GM19455 (cell line): ENCODE measurements around the gene PSENEN.
"Not testable (repeated sequence)": the region's sequence is repeated elsewhere in the genome, so short reads cannot be mapped to it uniquely, and the experiment has no call there.

Experiments used
- ATAC-seq: cut with Tn5 transposase; IDR thresholded peaks from one replicate; pipeline ENCODE4 v1.9.1; 2021; ENCODE audit not compliant: unreplicated experiment

Gene PSENEN

DNA sequence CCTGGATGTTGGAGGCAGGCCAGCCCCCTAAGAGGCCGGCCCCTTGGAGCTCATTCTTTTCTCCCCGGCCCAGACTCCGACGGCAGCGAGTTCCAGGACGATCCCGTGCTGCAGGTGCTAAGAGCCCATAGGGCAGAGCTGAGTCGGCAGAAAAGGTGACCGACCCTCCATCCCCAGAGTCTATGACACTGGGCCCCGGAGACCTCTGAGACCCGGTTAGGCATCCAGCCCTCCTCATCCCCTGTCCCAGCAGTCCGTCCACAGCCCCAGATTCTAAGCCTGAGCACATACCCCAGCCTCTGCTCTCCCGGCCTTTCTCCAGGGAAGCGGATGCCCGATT, 22.6 kb downstream of the PSENEN start:
- ATAC-seq, result no peak

DNA sequence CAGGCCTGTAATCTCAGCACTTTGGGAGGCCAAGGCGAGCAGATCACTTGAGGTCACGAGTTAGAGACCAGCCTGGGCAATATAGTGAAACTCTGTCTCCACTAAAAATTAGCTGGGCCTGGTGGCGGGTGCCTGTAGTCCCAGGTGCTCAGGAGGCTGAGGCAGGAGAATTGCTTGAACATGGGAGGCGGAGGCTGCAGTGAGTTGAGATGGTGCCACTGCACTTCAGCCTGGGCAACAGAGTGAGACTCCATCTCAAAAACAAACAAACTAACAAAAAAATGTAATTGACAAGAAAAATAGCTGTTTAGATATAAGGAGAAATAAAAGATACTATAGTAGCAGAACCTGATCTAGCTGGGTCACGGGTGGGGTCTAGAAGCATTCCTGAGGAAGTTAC, 26.9 kb downstream of the PSENEN start:
- ATAC-seq, result not testable (repeated sequence)

DNA sequence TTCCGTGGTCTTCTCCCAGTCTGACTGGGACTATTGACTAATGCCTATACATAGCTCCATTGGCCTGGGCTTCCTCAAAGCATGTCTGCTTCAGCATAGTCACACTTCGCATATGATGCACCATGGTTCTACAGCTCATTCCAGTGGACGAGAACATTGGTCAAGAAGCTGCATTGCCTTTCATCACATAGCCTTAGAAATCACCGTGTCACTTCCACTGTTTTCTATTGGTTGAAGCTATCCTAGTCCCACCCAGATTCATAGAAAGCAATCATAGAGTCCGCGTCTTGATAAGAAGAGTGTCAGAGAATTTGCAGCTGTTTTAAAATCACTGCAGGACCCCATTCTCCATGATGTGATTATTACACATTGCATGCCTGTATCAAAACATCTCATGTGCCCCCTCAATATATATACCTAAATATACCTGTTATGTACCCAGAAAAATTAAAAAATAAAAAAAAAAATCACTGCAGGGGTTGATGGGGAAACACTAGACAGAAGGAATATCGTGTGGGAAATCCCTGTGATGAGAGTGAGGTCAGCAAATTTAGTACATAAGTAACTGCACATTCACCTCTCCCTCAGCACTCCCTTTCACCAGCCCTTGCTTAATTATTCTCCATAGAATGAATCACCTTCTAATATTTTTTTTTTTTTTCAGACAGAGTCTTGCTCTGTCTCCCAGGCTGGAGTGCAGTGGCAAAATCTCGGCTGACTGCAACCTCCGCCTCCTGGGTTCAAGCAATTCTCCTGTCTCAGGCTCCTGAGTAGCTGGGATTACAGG, 27.8 kb downstream of the PSENEN start:
- no peak for ATAC-seq

DNA sequence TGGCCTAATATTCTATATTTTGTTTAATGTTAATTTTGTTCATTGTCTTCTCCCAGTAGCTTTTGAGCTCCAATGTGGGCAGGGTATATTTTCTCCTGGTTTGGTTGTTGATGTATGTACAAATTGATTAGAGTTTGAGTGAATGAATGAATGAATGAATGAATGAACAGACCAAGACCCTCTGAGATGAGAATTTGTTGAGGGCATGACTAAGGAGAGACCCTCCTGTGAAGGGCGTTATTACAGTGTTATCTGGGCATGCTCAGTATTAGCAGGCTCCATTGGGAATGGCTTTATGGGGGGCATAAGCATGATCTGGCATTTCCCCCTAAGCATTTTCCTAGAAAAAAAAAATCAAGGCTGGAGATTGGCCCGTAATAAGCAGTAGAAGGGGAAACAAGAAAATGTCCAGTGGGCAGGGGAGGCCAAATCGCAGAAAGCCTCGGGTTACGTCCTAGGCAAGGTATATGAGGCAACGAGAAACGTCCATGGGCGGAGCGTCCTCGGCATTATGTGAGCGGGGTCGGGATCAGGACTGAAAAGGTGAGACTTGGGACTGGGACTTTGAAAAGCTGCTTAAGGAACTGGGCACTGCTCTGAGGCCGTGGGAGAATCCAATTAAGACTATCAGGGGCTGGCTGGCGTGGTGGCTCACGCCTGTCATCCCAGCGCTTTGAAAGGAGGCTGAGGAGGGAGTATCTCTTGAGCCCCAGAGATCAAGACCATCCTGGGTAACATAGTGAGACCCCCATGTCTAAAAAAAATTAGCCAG, 29.0 kb downstream of the PSENEN start:
- ATAC-seq, result no peak

DNA sequence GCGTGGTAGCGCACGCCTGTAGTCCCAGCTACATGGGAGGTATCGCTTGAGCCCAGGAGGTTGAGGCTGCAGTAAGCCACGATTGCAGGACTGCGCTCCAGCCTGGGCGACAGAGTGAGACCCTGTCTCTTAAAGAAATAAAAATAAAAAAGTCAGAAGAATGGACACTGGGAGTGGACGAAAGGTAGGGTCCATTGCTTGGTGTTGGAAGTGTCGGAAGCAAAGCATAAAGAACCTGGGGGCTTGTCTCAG, 29.5 kb downstream of the PSENEN start:
- ATAC-seq, result no peak

DNA sequence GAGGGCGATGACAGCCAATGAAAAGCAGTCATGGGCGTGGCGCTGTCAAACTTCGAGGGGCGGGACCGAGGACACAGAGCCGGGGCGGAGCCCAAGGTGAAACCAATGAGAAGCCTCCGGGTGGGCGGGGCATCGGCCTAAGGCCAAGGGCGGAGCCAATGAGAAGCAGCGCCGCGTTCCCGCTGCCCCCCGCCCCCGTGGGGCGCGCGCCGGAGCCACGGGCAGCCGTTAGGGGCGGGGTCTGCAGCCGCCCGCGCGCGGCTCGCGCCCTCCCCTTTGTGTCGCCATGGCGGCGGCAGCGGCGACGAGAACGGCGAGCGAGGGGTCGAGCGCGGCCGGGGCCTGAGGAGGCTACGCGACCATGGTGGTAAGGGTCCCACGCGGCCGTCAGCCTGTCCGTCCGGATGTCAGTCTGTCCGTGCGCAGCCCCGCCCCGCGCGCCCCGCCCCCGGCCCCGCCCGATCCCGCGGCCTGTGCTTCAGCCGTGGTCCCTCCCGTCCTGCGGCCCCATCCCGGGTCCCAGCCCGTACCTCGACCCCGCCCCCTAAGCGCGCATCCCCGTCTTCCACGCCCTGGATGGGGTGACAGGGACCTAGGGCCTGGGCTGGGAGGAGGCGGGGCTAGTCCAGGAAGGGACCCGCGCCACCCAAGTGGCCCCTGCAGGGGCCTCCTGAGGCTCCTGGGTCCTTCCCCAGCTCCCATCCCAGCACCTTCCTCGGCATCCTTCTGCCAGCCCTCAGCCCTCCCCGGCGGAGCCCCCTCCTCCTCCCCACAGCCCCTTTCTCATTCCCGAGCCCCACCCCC, 30.0 kb downstream of the PSENEN start, which contains the start of gene ARHGAP33:
Gene ARHGAP33, plus strand, starts transcription at position 267 of the 804 bp plus-strand sequence. Its CDS starts 95 bp downstream, at position 362.
- peak; percentile 91 for ATAC-seq

DNA sequence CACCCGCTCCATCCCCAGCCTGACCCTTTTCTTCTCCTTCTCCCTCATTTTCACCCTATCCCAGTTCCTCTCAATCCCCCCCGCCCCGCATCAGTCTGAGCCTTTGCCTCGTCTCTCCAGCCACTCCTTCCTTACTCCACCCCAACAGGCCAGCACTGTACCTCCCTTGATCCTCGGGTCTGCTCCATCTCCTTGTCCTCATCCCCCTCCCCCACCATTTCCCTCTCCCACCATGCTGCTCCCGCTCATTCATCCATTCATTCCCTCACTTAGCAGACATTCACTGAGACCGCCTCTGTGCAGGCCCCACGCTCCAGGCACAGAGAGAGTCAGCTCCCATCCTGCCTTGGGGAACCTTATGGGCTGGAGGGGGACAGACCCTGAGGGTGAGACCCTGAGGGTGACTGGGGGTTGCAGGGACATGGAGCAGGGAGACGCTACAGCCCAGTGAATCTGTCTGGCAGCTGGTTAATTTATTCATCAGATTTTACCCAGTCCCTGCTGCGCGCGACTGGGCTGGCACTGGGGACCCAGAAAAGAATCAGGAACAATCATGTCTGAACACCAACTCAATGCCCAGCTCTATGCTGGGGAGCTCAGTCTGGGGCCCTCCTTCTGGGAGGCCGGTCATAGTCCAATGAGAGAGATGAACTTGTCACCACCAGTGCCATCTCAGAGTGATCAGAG, 30.8 kb downstream of the PSENEN start:
- ATAC-seq, result no peak

DNA sequence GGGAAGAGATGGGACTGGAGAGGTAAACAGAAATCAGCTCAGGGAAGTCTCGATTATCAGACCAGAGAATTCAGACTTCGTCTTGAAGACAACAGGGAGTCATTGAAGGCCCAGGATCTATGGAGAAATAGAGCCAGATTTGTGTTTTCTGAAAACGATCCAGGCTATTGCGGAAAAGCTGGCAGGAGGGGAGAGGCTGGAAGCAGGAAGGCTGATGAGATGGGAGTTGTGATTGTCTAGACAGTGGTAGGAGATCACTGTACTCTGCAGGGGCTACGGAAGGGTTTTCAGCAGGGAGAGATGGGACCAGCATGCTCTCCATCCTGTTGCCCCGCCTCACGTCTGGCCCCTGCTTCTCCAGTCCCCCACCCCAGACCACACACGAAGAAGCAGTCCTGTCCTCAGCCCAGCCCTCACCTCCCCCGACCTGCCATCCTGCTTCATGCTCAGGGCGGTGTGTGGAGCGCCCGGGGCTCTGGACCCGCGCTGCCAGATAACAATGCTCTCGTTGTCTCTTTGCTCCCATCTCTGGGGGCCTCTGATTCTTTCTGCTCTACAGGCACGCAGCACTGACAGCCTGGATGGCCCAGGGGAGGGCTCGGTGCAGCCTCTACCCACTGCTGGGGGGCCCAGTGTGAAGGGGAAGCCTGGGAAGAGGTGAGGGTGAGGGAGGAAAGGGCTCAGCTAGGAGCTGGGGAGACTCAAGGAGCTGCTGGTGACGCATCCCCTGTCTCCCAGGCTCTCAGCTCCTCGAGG, 31.8 kb downstream of the PSENEN start:
- ATAC-seq, result no peak

DNA sequence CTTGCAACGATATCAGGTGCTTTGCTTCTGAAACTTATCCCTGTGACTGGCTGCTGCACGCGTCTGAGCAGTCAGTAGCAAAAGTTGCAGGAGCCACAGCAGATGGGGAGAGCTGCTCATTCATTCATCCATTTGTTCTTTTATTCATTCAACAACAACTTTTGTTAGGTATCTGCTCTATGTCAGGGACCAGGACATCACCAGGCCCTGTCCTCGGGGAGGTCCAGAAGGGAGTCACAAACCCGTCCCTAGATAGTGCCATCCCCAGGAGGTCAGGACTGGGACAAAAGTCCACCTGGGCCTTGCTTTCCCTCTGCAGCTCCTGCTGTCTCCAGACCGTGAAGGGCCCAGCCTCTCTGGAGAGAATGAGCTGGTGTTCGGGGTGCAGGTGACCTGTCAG, 32.5 kb downstream of the PSENEN start:
- no peak for ATAC-seq

DNA sequence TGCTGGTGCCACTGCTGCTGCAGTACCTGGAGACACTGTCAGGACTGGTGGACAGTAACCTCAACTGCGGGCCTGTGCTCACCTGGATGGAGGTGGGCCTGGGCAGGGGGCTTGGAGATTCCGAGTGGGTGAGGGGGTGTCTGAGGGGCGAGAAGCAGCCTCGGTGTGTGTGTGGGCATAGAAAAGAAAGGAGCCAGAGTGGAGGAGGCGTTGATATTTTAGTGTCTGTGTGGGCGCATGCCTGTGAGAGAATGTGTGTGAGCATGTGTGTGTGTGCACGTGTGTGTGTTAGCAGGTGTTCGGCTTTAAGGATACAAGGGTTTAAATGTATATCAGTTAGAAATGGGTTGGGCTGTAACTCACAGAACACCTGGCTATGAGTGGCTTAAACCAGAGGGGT, 33.6 kb downstream of the PSENEN start:
- ATAC-seq, result no peak

DNA sequence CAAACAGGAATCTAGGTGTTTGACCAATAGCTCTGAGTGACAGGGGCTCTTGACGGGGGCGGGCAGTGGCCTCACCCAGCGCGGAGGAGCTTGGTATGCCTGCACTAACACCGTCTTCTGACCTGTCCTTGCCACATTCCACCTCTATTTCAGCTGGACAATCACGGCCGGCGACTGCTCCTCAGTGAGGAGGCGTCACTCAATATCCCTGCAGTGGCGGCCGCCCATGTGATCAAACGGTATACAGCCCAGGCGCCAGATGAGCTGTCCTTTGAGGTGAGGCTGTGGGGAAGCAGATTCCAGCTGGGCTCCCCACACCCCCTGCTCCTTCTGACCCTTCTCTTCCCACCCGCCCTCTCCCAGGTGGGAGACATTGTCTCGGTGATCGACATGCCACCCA, 34.6 kb downstream of the PSENEN start:
- no peak for ATAC-seq

DNA sequence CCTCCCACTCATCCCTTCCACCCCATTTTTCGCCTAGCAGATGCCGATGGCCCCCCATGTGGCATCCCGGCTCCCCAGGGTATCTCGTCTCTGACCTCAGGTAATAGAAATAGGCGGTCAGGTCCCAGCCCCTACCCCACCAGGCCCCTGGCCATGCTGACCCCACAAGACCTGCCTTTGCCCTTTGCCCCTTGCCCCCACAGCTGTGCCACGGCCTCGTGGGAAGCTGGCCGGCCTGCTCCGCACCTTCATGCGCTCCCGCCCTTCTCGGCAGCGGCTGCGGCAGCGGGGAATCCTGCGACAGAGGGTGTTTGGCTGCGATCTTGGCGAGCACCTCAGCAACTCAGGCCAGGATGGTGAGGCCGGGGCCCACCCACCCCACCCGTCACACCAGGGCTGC, 35.3 kb downstream of the PSENEN start:
- no peak for ATAC-seq

DNA sequence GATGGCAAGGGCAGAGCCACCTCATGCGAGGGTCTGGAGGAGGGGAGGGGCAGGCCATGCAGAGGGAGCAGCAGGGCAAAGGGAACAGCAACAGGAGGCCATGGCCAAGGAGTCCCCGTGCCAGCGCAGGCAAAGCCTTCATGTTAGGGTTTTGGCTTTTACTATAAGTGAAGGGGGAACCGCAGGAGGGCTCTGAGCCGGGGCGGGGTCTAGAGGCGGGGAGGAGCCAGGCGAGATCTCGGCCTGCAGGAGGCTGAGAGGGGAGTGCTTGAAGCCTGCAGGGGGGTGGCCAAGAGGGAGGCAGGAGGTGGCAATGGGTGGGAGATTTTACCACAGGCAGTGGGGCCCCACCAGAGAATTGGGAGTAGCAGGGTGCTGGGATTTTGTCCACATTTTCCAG, 36.2 kb downstream of the PSENEN start:
- no peak for ATAC-seq

DNA sequence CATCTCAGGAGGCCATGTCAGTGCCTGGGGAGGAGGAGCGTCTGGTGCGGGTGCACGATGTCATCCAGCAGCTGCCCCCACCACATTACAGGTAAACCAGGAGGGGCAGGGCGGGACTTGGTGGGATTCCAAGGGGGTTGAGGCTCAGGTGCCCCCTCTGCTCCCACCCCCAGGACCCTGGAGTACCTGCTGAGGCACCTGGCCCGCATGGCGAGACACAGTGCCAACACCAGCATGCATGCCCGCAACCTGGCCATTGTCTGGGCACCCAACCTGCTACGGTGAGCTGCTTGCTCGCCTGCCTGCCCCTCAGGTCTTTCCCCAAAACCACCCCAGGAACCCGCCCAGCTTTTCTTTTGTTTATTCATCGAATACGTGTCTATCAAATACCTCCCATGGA, 37.1 kb downstream of the PSENEN start:
- no peak for ATAC-seq

DNA sequence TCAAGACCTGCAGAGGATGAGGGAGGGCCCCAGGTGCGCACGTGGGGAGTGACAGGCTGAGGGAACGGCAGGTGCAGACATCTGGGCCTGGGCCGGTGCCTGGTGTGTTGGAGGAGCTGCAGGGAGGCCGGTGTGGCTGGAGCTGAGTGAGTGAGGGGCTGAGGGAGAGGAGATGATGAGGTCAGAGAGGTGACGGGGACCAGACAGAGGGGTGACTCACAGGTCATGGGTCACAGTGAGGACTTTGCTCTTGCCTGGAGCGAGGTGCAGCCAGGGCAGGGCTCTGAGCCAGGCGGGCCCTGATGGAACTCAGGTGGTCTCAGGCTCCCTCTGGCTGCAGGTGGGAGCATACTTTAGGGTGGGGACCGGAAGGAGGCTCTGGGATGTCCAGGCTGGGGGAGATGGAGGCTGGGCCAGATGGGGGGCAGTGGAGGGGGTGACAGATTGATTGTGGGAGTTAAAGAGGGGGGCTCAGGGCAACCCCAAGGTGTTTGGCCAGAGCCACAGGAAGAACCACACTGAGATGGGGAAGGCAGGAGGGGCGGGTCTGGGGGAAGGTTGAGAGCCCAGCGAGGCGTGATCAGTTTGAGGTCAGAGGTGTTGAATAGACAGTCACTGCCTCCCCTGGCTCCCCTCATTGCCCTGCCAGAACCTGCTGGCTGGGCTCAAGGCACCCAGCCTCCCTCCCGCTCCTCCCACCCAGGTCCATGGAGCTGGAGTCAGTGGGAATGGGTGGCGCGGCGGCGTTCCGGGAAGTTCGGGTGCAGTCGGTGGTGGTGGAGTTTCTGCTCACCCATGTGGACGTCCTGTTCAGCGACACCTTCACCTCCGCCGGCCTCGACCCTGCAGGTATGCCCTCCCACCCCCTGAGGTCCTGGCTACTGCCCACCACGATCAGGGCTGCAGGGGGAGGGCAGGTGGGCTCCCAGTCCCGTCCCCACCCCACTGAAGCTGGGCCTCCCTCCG, 38.3 kb downstream of the PSENEN start:
- no peak for ATAC-seq

DNA sequence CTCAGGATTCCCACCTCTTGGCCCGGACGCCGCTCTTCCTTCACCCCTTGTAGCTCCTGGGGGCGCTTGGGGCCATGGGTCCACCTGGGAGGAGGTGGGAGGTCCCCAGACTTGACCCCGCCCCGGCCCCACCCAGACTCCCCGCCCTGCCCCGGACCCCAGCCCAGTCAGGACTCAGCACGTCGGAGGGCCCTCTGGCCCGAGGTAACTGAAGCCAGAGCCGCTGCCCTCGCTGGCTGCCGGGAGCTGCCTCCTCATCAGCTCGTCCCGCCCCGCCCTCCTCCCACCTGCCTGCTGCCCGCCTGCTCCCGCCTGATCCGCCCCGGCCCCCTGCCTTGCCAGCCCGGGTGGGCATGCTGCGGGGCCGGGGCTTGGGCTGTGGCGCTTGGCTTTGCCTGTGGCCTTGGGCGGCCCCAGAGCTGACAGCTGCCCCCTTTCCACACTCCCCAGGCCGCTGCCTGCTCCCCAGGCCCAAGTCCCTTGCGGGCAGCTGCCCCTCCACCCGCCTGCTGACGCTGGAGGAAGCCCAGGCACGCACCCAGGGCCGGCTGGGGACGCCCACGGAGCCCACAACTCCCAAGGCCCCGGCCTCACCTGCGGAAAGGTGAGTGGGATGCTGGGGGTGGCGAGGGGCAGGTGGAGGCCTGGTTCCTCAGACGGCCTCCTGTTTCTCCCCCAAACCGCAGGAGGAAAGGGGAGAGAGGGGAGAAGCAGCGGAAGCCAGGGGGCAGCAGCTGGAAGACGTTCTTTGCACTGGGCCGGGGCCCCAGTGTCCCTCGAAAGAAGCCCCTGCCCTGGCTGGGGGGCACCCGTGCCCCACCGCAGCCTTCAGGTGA, 39.3 kb downstream of the PSENEN start:
- no peak for ATAC-seq

DNA sequence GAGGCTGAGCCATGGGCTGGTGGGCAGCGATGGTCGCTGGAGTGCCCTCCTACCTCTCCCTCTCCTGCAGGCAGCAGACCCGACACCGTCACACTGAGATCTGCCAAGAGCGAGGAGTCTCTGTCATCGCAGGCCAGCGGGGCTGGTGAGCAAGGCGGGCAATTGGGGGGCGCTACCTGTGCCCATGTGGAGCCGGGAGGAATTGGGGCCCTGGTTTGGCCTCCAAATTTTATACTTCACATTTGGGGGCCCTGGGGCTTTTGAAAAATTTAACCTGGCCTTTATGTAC, 39.8 kb downstream of the PSENEN start:
- ATAC-seq, result no peak

DNA sequence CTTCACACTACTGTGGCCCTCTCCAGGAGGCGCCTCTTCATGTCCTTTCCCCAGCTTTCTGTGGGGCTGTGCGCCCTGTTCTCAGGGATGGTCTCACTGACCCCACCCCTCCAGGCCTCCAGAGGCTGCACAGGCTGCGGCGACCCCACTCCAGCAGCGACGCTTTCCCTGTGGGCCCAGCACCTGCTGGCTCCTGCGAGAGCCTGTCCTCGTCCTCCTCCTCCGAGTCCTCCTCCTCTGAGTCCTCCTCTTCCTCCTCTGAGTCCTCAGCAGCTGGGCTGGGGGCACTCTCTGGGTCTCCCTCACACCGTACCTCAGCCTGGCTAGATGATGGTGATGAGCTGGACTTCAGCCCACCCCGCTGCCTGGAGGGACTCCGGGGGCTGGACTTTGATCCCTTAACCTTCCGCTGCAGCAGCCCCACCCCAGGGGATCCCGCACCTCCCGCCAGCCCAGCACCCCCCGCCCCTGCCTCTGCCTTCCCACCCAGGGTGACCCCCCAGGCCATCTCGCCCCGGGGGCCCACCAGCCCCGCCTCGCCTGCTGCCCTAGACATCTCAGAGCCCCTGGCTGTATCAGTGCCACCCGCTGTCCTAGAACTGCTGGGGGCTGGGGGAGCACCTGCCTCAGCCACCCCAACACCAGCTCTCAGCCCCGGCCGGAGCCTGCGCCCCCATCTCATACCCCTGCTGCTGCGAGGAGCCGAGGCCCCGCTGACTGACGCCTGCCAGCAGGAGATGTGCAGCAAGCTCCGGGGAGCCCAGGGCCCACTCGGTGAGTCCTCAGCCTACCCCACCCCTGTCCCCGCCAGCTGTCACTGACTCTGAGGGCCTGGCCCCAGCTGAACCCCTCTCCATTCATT, 41.1 kb downstream of the PSENEN start:
- no peak for ATAC-seq
